ENCODE results near the gene ANO4. TPM values are rescaled to one million over a fixed set of nuclear protein-coding genes. Genes with fewer than 3 reads are reported as not detected.

The ANO4 gene
- total RNA-seq, 4 donors from 2014 or later, result 0.27 to 0.78 (median 0.48) TPM

DNA sequence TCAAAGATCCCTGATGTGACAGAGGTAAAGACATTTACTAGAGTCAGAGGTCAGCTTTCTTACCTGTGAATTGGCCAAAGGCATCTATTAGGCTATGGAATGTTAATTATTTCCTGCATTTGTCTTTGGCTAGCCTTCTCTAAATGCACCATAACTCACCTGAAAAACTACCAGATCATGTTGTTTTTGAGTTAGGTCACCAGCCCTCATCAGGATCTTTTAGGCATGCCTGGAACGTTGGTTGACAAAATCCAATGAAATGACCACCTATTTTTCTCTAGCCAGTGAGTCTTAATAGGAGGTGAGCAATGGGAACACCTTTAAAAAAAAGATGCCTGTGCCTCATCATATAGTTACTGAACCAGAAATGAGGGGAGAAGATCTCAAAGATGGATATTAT, 46.2 kb downstream of the ANO4 start:
- Histone ChIP-seq H3K27me3 (no peaks in the 10 kb centered on the region), H3K27ac (no peak overlapping the region), H3K4me3 (replicated peaks in 1 of 3) (no peak overlapping the region), H3K9me3 (no peaks in the 10 kb centered on the region), H3K36me3 (no peaks in the 10 kb centered on the region), H3K4me1 (no peaks in the 10 kb centered on the region)
- intact Hi-C loops (cut with DNase I), result no loop called here
- TF ChIP-seq, protein P1, sequence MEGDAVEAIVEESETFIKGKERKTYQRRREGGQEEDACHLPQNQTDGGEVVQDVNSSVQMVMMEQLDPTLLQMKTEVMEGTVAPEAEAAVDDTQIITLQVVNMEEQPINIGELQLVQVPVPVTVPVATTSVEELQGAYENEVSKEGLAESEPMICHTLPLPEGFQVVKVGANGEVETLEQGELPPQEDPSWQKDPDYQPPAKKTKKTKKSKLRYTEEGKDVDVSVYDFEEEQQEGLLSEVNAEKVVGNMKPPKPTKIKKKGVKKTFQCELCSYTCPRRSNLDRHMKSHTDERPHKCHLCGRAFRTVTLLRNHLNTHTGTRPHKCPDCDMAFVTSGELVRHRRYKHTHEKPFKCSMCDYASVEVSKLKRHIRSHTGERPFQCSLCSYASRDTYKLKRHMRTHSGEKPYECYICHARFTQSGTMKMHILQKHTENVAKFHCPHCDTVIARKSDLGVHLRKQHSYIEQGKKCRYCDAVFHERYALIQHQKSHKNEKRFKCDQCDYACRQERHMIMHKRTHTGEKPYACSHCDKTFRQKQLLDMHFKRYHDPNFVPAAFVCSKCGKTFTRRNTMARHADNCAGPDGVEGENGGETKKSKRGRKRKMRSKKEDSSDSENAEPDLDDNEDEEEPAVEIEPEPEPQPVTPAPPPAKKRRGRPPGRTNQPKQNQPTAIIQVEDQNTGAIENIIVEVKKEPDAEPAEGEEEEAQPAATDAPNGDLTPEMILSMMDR (IDR thresholded peaks at IDR 0.05), result no peak
- TF ChIP-seq POLR2A (IDR thresholded peaks at IDR 0.05), result no peak
- WGBS, 2 donors, result 50 to 71% methylated on average over 1 of the region's 1 CpG
- DNase-seq, result no peak

DNA sequence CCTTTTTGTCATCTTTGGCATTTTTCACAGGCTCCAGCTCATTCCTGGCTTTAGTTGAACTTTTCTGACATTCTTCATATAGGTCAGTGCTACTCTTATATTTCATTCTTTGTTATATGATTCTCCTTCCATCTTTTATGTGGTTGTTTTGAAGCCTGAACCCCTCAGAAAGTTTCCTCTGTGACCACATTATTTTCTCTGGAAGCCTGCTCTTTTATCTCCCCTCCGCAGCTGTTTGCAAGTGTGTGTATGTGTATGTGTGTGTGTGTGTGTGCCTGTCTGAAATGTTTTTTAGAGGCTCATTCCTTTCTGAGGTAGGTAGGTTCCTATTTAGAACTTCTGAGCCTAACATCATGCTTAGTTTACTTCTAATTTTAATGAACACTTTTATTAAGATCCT, 47.6 kb downstream of the ANO4 start:
- Histone ChIP-seq H3K36me3 (no peaks in the 10 kb centered on the region), H3K27me3 (no peaks in the 10 kb centered on the region), H3K4me1 (no peaks in the 10 kb centered on the region), H3K27ac (no peak overlapping the region), H3K4me3 (replicated peaks in 1 of 3) (no peak overlapping the region), H3K9me3 (no peaks in the 10 kb centered on the region)
- TF ChIP-seq, protein P1 (IDR thresholded peaks at IDR 0.05), result no peak
- no peak for TF ChIP-seq POLR2A (IDR thresholded peaks at IDR 0.05)
- WGBS, 2 donors, result 61 to 69% methylated on average over 1 of the region's 1 CpG
- intact Hi-C loops (cut with DNase I), result no loop called here
- DNase-seq, result no peak

DNA sequence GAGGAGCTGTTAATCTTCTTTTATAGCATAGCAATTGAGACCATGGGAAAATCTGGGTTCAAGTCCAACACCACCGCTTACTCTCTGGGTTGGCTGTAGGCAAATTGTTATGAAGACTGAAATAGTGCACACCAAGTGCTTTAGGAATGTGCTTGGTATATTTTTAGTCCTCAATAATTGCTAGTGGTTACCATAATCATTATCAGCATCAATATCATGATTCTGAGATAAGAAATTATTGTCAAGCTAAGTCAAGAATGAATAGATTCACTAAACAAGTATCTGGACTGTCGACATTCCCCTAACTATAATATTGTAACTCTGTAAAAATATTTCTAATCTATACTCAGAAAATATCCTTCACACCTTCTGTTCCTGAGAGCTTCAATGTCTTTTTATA, 48.5 kb downstream of the ANO4 start:
- intact Hi-C loops (cut with DNase I), result no loop called here

DNA sequence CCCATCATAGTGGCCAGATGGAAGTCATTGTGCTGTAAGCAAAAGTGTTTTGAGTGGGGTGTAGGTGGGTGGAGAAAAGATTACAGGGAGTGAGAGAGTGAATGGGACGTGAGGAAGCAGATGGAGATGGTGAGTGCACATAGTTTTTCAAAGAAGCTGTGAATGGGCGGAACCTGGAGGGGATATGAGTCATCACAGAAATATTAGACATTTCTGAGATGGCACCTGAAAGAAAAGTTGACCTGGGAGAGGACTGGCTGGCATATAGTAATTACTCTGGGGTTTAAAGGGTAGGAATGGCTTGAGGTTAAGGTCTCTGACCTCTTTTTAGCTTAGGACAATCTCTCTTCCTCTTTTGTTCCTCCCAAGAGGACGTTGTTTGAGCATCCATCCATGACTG, 50.5 kb downstream of the ANO4 start:
- 49% methylated on average over 3 of the region's 3 CpGs for WGBS, 2 donors
- intact Hi-C loops (cut with DNase I), result no loop called here

More for the DNA sequence above, 48.5 kb downstream of the ANO4 start:
- DNase-seq, result no peak
- H3K36me3 ChIP-seq, result no peaks in the 10 kb centered on the region
- TF ChIP-seq POLR2A (IDR thresholded peaks at IDR 0.05), result no peak
- TF ChIP-seq, protein P1 (IDR thresholded peaks at IDR 0.05), result no peak
- H3K27ac ChIP-seq, result no peak overlapping the region
- WGBS, 2 donors, result 87 to 93% methylated on average over 2 of the region's 2 CpGs
- no peaks in the 10 kb centered on the region for H3K9me3 ChIP-seq
- no peak overlapping the region for H3K4me3 ChIP-seq (replicated peaks in 1 of 3)
- H3K27me3 ChIP-seq, result no peaks in the 10 kb centered on the region
- H3K4me1 ChIP-seq, result no peaks in the 10 kb centered on the region

DNA sequence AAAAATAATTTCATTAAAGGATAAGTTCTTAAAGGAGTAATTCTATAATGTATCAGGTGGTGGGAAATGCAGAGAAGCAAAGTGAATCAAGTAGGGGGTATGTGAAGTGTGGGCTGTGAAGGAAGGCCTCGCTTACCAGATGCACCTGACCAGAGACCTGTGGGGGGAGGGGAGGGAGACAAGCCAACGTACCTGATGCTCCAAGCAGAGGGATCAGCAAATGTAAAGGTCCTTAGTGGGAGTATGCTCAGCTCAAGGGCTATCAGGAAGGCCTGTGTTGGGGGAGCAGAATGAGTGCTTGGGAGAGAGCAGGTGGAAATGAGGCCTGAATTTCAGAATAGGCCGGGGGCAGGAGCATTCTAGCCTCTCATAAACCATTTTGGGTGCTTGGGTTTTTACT, 57.1 kb downstream of the ANO4 start:
- 33 to 43% methylated on average over 3 of the region's 3 CpGs for WGBS, 2 donors
- Histone ChIP-seq H3K4me1 (no peaks in the 10 kb centered on the region), H3K36me3 (no peaks in the 10 kb centered on the region), H3K27me3 (no peaks in the 10 kb centered on the region), H3K27ac (no peak overlapping the region), H3K9me3 (no peaks in the 10 kb centered on the region), H3K4me3 (replicated peaks in 1 of 3) (no peak overlapping the region)
- DNase-seq, result no peak
- TF ChIP-seq, protein P1 (IDR thresholded peaks at IDR 0.05), result no peak
- TF ChIP-seq POLR2A (IDR thresholded peaks at IDR 0.05), result no peak
- intact Hi-C loops (cut with DNase I), result no loop called here

More for the DNA sequence above, 50.5 kb downstream of the ANO4 start:
- no peaks in the 10 kb centered on the region for H3K9me3 ChIP-seq
- no peaks in the 10 kb centered on the region for H3K4me1 ChIP-seq
- no peak overlapping the region for H3K4me3 ChIP-seq (replicated peaks in 1 of 3)
- no peaks in the 10 kb centered on the region for H3K27me3 ChIP-seq
- TF ChIP-seq, protein P1 (IDR thresholded peaks at IDR 0.05), result no peak
- TF ChIP-seq POLR2A (IDR thresholded peaks at IDR 0.05), result no peak
- no peak overlapping the region for H3K27ac ChIP-seq
- DNase-seq, result no peak
- H3K36me3 ChIP-seq, result no peaks in the 10 kb centered on the region
